Lung (tissue), 12 donors: ENCODE data around the gene PARD3. TPM values are rescaled to one million over a fixed set of nuclear protein-coding genes. Genes with fewer than 3 reads are reported as not detected.

Experiments
- ATAC-seq: fragments of 200-7000 bp; cut with Tn5 transposase; one replicate; pipeline ENCODE4 v1.9.1; 2020; ENCODE audit warnings: moderate number of reproducible peaks; ENCODE audit not compliant: insufficient read depth, low FRiP score
- DNase-seq, 3 donors: peaks; one replicate each; pipeline ENCODE4 v3.0.0-alpha.2; 2013 to 2017
- H3K27ac ChIP-seq, 2 donors: one replicate each; pipeline ENCODE4 v1.5.1; 2013; ENCODE audit warnings: mild to moderate bottlenecking in 2 of 2, moderate library complexity in 2 of 2, control low read depth in 1 of 2, inconsistent platforms in 1 of 2, low read depth in 1 of 2, low read length in 1 of 2
- H3K27me3 ChIP-seq, 3 donors: one replicate each; pipeline ENCODE4 v1.5.1; 2013; ENCODE audit warnings: low read length in 2 of 3; ENCODE audit not compliant: control insufficient read depth in 3 of 3, insufficient read depth in 3 of 3
- H3K36me3 ChIP-seq, 4 donors: one replicate each; pipeline ENCODE4 v1.5.1; 2013; ENCODE audit warnings: low read length in 4 of 4, mild to moderate bottlenecking in 1 of 4, moderate library complexity in 1 of 4; ENCODE audit not compliant: control insufficient read depth in 4 of 4, insufficient read depth in 4 of 4
- H3K4me1 ChIP-seq, 5 donors: one replicate each; pipeline ENCODE4 v1.5.1; 2013; ENCODE audit warnings: low read length in 5 of 5, mild to moderate bottlenecking in 2 of 5, moderate library complexity in 1 of 5; ENCODE audit not compliant: control insufficient read depth in 5 of 5, insufficient read depth in 5 of 5
- H3K4me3 ChIP-seq: one replicate; pipeline ENCODE4 v1.5.1; 2013; ENCODE audit warnings: mild to moderate bottlenecking, control low read depth, moderate library complexity
- H3K9ac ChIP-seq, 2 donors: one replicate each; pipeline ENCODE4 v1.5.1; 2013; ENCODE audit warnings: low read length in 2 of 2, control low read depth in 1 of 2; ENCODE audit not compliant: insufficient read depth in 1 of 2
- H3K9me3 ChIP-seq, 4 donors: one replicate each; pipeline ENCODE4 v1.5.1; 2013; ENCODE audit warnings: low read length in 3 of 4, mild to moderate bottlenecking in 1 of 4, moderate library complexity in 1 of 4; ENCODE audit not compliant: control insufficient read depth in 4 of 4, insufficient read depth in 3 of 4
- WGBS, 2 donors: extraction: QIAGEN DNeasy Blood & Tissue Kit; methylation state at CpG; one replicate each; pipeline ENCODE4 v1.1.7; 2013; 5-methylcytosine and 5-hydroxymethylcytosine counted together
- polyA plus RNA-seq, 2 donors: library from polyadenylated mRNA; stranded (reverse); fragments of 200-250 nt; gene quantifications; one replicate each; pipeline ENCODE4 v1.2.1, GENCODE V29; 2013
- total RNA-seq, 2 donors: library from RNA; depleted of rRNA in 1 of 2; stranded (reverse); fragments of >200 nt in 1 of 2; gene quantifications; one replicate each; pipeline ENCODE4 v1.2.1, GENCODE V29; 2014 to 2021
- TF ChIP-seq, protein P1 (sequence below): IDR thresholded peaks from 2 replicates; pipeline ENCODE4 v1.5.1; 2012; ENCODE audit warnings: mild to moderate bottlenecking; ENCODE audit errors: control extremely low read depth, extremely low read depth
- donor health status: control.
- donor health status: control.
- donor health status: Bipolar disorder and iron deficiency.
- donor health status: healthy.
- donor health status: DM: yes; HTN: yes; CAD: no.

The PARD3 gene
- total and polyA plus RNA-seq, 4 donors, result 10.3 to 69.2 (median 27.6) TPM

DNA sequence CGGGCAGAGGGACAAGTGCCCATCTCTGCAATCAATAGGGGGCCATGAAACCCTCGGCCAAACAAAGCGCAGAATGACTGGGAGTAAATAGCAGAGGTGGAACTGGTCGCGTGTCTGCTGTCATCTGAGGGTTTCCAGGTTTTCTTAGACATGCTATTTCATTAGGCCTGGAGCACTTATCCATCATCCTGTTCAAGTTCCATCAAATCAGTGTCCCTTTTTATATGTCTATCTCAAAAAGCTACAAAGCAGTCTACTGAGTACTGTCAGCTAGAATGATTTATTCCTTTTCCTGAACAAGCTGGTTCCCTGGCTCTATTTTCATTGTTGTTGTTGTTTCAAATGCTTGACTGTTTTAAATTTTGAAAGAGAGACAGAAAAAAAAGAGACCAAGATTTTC, 590.5 kb downstream of the PARD3 start:
- Histone ChIP-seq H3K27me3 (no peaks in the 10 kb centered on the region), H3K27ac (no peak overlapping the region), H3K4me1 (peaks cover 0 to 3% (median 0%) of the 10 kb centered on the region in 5 donors), H3K9me3 (no peaks in the 10 kb centered on the region), H3K9ac (no peak overlapping the region), H3K4me3 (no peak overlapping the region), H3K36me3 (no peaks in the 10 kb centered on the region)
- no peak for DNase-seq
- 89% methylated on average over 5 of the region's 5 CpGs for WGBS, 2 donors
- TF ChIP-seq, protein P1, sequence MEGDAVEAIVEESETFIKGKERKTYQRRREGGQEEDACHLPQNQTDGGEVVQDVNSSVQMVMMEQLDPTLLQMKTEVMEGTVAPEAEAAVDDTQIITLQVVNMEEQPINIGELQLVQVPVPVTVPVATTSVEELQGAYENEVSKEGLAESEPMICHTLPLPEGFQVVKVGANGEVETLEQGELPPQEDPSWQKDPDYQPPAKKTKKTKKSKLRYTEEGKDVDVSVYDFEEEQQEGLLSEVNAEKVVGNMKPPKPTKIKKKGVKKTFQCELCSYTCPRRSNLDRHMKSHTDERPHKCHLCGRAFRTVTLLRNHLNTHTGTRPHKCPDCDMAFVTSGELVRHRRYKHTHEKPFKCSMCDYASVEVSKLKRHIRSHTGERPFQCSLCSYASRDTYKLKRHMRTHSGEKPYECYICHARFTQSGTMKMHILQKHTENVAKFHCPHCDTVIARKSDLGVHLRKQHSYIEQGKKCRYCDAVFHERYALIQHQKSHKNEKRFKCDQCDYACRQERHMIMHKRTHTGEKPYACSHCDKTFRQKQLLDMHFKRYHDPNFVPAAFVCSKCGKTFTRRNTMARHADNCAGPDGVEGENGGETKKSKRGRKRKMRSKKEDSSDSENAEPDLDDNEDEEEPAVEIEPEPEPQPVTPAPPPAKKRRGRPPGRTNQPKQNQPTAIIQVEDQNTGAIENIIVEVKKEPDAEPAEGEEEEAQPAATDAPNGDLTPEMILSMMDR, result no peak
- ATAC-seq, result no peak

- TF ChIP-seq, protein P1, result no peak
These were observed 591.4 kb downstream of the PARD3 start for GRCh38 chr10:34223658-34224057.

DNA sequence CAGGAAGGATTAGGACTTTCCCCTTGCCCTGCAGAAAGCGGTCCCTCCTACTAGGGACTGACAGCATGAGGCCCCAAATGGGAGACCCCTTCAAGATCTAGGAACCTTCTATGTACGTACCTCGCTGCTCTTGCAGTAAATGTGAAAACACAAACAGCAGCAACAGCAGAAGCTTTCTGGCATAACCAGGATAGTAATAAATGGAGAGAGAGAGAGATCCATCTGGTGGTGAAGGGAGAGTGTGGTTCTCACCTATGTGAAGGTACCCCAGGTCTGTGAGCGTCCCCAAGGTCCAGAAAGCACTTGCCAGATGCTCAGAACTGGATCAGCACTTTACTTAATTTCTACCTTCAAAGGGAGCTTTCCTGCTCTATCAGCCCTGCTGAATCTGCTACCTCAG, 592.7 kb downstream of the PARD3 start:
- Histone ChIP-seq H3K9me3 (no peaks in the 10 kb centered on the region), H3K9ac (no peak overlapping the region), H3K36me3 (no peaks in the 10 kb centered on the region), H3K4me3 (no peak overlapping the region), H3K27me3 (no peaks in the 10 kb centered on the region), H3K27ac (no peak overlapping the region), H3K4me1 (peaks cover 0 to 1% (median 0%) of the 10 kb centered on the region in 5 donors)
- 94 to 95% methylated on average over 4 of the region's 4 CpGs for WGBS, 2 donors
- TF ChIP-seq, protein P1, result no peak
- ATAC-seq (no peak), DNase-seq (no peak)

More at GRCh38 chr10:34223658-34224057, 591.4 kb downstream of the PARD3 start:
- 73 to 89% methylated on average over 1 of the region's 1 CpG for WGBS, 2 donors
- H3K4me1 ChIP-seq, result no peaks in the 10 kb centered on the region
- H3K36me3 ChIP-seq, result no peaks in the 10 kb centered on the region
- H3K9me3 ChIP-seq, result no peaks in the 10 kb centered on the region
- no peak for ATAC-seq
- H3K4me3 ChIP-seq, result no peak overlapping the region
- no peak overlapping the region for H3K27ac ChIP-seq
- H3K9ac ChIP-seq, result no peak overlapping the region
- DNase-seq, result no peak
- no peaks in the 10 kb centered on the region for H3K27me3 ChIP-seq
